Left ventricle myocardium inferior (tissue), 1 donor: ENCODE data around the gene LMTK2. TPM values are rescaled to one million over a fixed set of nuclear protein-coding genes. Genes with fewer than 3 reads are reported as not detected.

Experiments used
- DNase-seq: peaks from one replicate; pipeline ENCODE4 v3.0.0-alpha.2; 2020
- H3K27ac ChIP-seq: fragments of 200-600 bp; replicated peaks from 2 replicates; pipeline ENCODE4 v1.8.0; 2021
- H3K27me3 ChIP-seq: fragments of 200-600 bp; 2 replicates; pipeline ENCODE4 v1.8.0; 2021; ENCODE audit warnings: low read depth
- H3K36me3 ChIP-seq: fragments of 200-600 bp; 2 replicates; pipeline ENCODE4 v1.8.0; 2021
- H3K4me1 ChIP-seq: fragments of 200-600 bp; 2 replicates; pipeline ENCODE4 v1.8.0; 2021
- H3K4me3 ChIP-seq: fragments of 200-600 bp; 2 replicates; pipeline ENCODE4 v1.8.0; 2021; ENCODE audit warnings: mild to moderate bottlenecking, moderate library complexity
- H3K9me3 ChIP-seq: fragments of 200-600 bp; replicated peaks from 2 replicates; pipeline ENCODE4 v1.8.0; 2021
- CTCF ChIP-seq: fragments of 200-600 bp; IDR thresholded peaks from 2 replicates; pipeline ENCODE4 v1.8.0; 2021; ENCODE audit warnings: antibody characterized with exemption, mild to moderate bottlenecking, borderline replicate concordance
- intact Hi-C: fragments of 100-400 bp; cut with micrococcal nuclease; formaldehyde crosslinking; loops from one replicate; pipeline ENCODE4 v1.11.0; 2022
- total RNA-seq: library from RNA; stranded (reverse); fragmentation: NEBNext Ultra II Directional; extraction: Animal tissue kit (Norgen Biotek cat#: 25700); gene quantifications from one replicate; pipeline ENCODE4 v1.2.1, GENCODE V29; 2021
- donor health status: DM: no; HTN: yes; CAD: no; lungs with severe emphysema.

LMTK2 gene
- total RNA-seq, 1 donor from 2014 or later, result 26.9 TPM

DNA sequence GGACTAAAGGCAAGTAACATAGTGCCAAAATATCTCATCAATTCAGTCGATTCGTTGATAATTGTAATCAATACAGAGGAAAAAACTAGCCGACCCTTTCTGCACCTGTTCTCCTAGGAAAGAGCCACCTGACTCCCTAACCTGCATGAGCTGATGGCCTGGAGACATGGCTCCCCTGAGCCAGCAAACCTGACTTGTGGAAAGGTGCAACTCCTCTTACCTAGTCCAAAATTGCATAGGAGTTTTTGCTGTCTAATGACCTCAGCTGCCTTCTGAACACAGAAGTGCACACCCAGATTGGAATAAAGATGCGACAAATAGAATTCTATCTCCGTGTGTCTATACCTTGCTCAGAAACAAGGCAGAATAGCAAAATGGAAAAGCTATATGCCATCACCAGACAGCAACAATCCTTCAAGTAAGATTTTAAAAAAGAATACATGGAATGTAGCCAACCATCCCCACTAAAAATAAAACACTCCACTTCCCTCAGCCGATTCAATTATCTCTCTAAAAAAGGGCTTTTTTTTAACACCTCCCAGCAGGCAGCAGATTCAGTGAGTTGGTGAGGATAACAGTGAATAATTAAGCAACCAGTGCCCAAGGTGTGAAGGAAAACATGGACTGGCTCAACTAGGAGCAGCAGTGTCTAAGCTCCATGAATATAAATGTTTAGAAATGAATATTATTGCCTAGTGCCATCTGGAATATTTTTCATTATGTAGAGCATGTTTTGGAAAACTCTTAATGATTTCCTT is 26.6 kb upstream of the LMTK2 start:
- intact Hi-C loops, result no loop called here

GRCh38 chr7:98081319-98081718 is 25.3 kb upstream of the LMTK2 start:
- Histone ChIP-seq H3K9me3 (no peaks in the 10 kb centered on the region), H3K4me3 (no peak overlapping the region), H3K27me3 (peaks cover 15% of the 10 kb centered on the region), H3K36me3 (no peaks in the 10 kb centered on the region), H3K27ac (no peak overlapping the region), H3K4me1 (no peaks in the 10 kb centered on the region)
- TF ChIP-seq CTCF, result no peak
- no peak for DNase-seq
- intact Hi-C loops, result no loop called here

More for the DNA sequence above, 26.6 kb upstream of the LMTK2 start:
- Histone ChIP-seq H3K27ac (no peak overlapping the region), H3K4me3 (no peak overlapping the region), H3K27me3 (peaks cover 6% of the 10 kb centered on the region), H3K4me1 (no peaks in the 10 kb centered on the region), H3K9me3 (peaks cover 4% of the 10 kb centered on the region), H3K36me3 (no peaks in the 10 kb centered on the region)
- TF ChIP-seq CTCF, result no peak
- DNase-seq, result no peak

GRCh38 chr7:98084631-98085030 is 22.0 kb upstream of the LMTK2 start:
- intact Hi-C loops, result no loop called here
- H3K4me3 ChIP-seq, result no peak overlapping the region
- no peaks in the 10 kb centered on the region for H3K4me1 ChIP-seq
- H3K36me3 ChIP-seq, result no peaks in the 10 kb centered on the region
- H3K27me3 ChIP-seq, result peaks cover 30% of the 10 kb centered on the region
- DNase-seq, result no peak
- TF ChIP-seq CTCF, result no peak
- no peak overlapping the region for H3K27ac ChIP-seq
- H3K9me3 ChIP-seq, result no peaks in the 10 kb centered on the region

DNA sequence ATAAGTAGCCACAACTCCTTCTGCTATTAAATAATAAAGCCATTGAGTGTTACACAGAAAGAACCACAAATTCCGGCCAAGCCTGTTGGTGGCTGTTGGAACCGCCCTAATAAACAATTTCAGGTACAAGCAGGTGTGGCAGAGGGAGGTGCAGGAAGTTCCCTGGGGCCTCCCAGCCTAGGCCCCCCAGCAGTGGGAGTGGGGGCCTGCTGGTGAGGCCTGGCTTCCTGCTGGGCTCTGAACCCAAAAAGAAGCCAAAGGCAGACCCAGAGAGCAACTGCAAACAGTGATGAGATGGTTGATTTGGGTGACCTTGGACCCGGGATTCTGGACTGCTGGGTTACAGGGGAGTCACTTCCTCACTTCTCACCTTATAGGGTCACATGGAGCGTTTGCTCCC is 21.0 kb upstream of the LMTK2 start:
- H3K4me1 ChIP-seq, result no peaks in the 10 kb centered on the region
- H3K36me3 ChIP-seq, result no peaks in the 10 kb centered on the region
- intact Hi-C loops, result no loop called here
- H3K4me3 ChIP-seq, result no peak overlapping the region
- DNase-seq, result no peak
- no peak overlapping the region for H3K27ac ChIP-seq
- no peaks in the 10 kb centered on the region for H3K9me3 ChIP-seq
- peaks cover 30% of the 10 kb centered on the region for H3K27me3 ChIP-seq
- TF ChIP-seq CTCF, result no peak

- intact Hi-C loops, result no loop called here
- no peak for DNase-seq
- Histone ChIP-seq H3K4me1 (no peaks in the 10 kb centered on the region), H3K36me3 (no peaks in the 10 kb centered on the region), H3K9me3 (no peaks in the 10 kb centered on the region), H3K4me3 (no peak overlapping the region), H3K27ac (no peak overlapping the region), H3K27me3 (peaks cover 30% of the 10 kb centered on the region)
- no peak for TF ChIP-seq CTCF
Measured at GRCh38 chr7:98086281-98086718, 20.4 kb upstream of the LMTK2 start.
